ENCODE measurements around the gene TRAFD1. TPM values are rescaled to one million over a fixed set of nuclear protein-coding genes. Genes with fewer than 3 reads are reported as not detected.

Gene TRAFD1
- total and polyA plus RNA-seq, 3 donors from 2014 or later: 46.6 to 77.3 (median 53.6) TPM

GRCh38 chr12:112164011-112164660 is 38.8 kb downstream of the TRAFD1 start:
- Histone ChIP-seq H3K27ac (no peak overlapping the region), H3K4me1 (no peaks in the 10 kb centered on the region), H3K27me3 (no peaks in the 10 kb centered on the region), H3K4me3 (no peak overlapping the region), H3K9me3 (no peaks in the 10 kb centered on the region), H3K36me3 (ENCODE audit: low read depth, missing control alignments) (no peaks in the 10 kb centered on the region)
- TF ChIP-seq CTCF (IDR thresholded peaks at IDR 0.05) (no peak), POLR2A (IDR thresholded peaks at IDR 0.05) (no peak)
- intact Hi-C loops (cut with DNase I; ENCODE audit: low total_unique reads): no loop called here
- 94 to 98% methylated on average over 12 to 26 of the region's 26 CpGs for WGBS, 2 donors
- no peak for DNase-seq

- intact Hi-C loops (cut with DNase I; ENCODE audit: low total_unique reads): no loop called here
- no peak overlapping the region for H3K4me3 ChIP-seq
- no peaks in the 10 kb centered on the region for H3K36me3 ChIP-seq (ENCODE audit: low read depth, missing control alignments)
- H3K4me1 ChIP-seq: no peaks in the 10 kb centered on the region
- no peaks in the 10 kb centered on the region for H3K9me3 ChIP-seq
- 94 to 97% methylated on average over 10 to 11 of the region's 13 CpGs for WGBS, 2 donors
- no peaks in the 10 kb centered on the region for H3K27me3 ChIP-seq
- no peak overlapping the region for H3K27ac ChIP-seq
- TF ChIP-seq CTCF (IDR thresholded peaks at IDR 0.05) (no peak), POLR2A (IDR thresholded peaks at IDR 0.05) (no peak)
- no peak for DNase-seq
Measured at GRCh38 chr12:112165624-112166023, 40.3 kb downstream of the TRAFD1 start.

- TF ChIP-seq POLR2A (IDR thresholded peaks at IDR 0.05): no peak
- intact Hi-C loops (cut with DNase I; ENCODE audit: low total_unique reads): no loop called here
- DNase-seq: no peak
- Histone ChIP-seq H3K4me1 (no peaks in the 10 kb centered on the region), H3K27ac (no peak overlapping the region), H3K9me3 (no peaks in the 10 kb centered on the region), H3K27me3 (no peaks in the 10 kb centered on the region), H3K4me3 (no peak overlapping the region), H3K36me3 (ENCODE audit: low read depth, missing control alignments) (no peaks in the 10 kb centered on the region)
- 93 to 94% methylated on average over 17 of the region's 26 CpGs for WGBS, 2 donors
Measured at GRCh38 chr12:112166051-112167015, 41.0 kb downstream of the TRAFD1 start.

- Histone ChIP-seq H3K36me3 (ENCODE audit: low read depth, missing control alignments) (no peaks in the 10 kb centered on the region), H3K4me3 (no peak overlapping the region), H3K27ac (no peak overlapping the region), H3K9me3 (no peaks in the 10 kb centered on the region), H3K27me3 (no peaks in the 10 kb centered on the region), H3K4me1 (no peaks in the 10 kb centered on the region)
- DNase-seq: no peak
- intact Hi-C loops (cut with DNase I; ENCODE audit: low total_unique reads): no loop called here
- no peak for TF ChIP-seq POLR2A (IDR thresholded peaks at IDR 0.05)
- no peak for TF ChIP-seq CTCF (IDR thresholded peaks at IDR 0.05)
- 94 to 96% methylated on average over 7 to 12 of the region's 12 CpGs for WGBS, 2 donors
Measured at GRCh38 chr12:112167031-112167461, 41.7 kb downstream of the TRAFD1 start.
